GM21825 (cell line): ENCODE data around the gene RDH12.

Source experiments
- ATAC-seq: cut with Tn5 transposase; IDR thresholded peaks from one replicate; pipeline ENCODE4 v1.9.1; 2021; ENCODE audit warnings: mild to moderate bottlenecking, moderate library complexity; ENCODE audit not compliant: unreplicated experiment

Gene RDH12

DNA sequence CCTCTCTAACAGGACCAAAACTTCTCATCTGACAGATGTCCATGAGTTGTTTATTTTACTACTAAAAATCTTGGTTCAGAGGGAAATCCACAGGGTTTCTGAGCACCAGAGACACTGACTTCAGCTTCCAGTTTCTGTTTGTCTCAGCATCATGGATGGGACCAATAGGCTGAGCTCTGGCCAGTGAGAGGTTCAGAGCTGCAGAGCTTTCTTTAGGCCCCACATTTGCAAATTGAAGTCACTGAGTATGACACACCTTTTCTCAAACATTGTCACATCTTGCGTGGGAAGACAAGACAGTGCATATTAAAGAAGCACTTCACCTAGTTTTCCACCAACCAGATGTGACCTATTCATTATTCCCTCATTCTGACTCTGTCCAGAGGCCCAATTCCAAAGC lies 45.2 kb downstream of the RDH12 start:
- no peak for ATAC-seq

- ATAC-seq = no peak
Measured at GRCh38 chr14:67748312-67748711, 46.6 kb downstream of the RDH12 start.

GRCh38 chr14:67749341-67750084 lies 47.8 kb downstream of the RDH12 start:
- no peak for ATAC-seq

GRCh38 chr14:67756496-67756895 lies 54.8 kb downstream of the RDH12 start:
- ATAC-seq = no peak

- no peak for ATAC-seq
Measured at GRCh38 chr14:67757175-67757574, 55.5 kb downstream of the RDH12 start.

DNA sequence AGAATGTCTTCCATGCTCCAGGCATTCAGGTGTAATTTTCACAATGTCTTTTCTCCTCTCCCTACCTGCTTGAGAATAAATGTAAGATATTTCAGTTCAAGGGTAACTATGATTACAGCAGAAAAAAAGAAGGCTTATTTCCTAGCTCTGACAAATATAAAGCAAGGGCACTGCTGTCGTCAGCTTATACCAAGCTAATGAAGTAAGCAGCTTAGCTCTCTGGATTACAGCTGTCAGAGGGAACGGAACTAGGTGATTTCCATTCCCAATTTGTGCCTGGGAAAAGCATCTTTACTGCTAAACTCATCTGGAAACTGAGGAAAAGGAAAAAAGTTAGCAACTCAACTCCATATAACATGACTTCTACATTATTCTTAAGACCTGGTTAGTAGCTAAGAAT lies 58.2 kb downstream of the RDH12 start:
- ATAC-seq = no peak

DNA sequence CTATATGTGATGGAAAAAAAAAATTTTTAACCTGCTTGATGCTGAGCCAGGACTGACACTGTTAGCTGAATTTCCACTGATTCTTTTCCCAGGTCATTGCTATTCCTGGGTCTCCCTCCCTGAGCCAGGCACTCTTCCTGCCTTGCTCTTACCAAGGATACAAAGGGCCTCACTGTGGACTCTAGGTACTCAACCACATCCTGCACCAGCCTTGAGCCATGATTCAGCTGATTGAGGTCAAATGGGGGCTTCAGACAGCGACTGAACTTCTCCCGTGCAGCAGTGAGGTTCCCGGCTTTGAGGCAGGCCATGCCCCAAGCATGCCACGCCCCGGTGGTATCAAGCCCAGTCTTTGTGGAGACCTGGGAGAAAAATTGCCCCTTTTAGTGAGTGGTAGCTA lies 60.4 kb downstream of the RDH12 start:
- ATAC-seq = no peak

DNA sequence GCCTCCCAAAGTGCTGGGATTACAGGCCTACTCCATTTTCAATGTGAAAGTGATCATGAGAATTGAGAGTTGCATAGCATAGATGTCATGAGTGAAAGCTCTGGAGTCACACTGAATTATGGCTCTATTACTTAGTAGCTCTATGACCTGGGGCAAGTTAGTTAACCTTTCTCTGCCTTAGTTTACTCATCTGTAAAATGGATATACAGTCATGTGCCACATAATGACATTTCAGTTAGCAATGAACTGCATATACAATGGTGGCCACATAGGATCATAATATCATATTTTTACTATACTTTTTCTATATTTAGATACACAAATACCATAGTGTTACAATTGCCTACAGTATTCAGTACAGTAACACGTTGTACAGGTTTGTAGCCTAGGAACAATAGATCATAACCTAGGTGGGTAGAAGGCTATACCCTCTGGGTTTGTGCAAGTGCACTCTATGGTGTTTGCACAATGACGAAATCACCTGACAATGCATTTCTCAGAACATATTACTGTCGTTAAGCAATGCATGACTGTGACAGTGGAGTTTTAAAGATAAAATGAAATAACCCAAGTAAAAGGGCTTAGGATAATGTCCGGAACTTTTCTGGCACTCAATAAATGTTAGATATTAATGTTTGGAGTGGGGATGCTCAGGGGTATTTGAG lies 61.6 kb downstream of the RDH12 start:
- no peak for ATAC-seq

DNA sequence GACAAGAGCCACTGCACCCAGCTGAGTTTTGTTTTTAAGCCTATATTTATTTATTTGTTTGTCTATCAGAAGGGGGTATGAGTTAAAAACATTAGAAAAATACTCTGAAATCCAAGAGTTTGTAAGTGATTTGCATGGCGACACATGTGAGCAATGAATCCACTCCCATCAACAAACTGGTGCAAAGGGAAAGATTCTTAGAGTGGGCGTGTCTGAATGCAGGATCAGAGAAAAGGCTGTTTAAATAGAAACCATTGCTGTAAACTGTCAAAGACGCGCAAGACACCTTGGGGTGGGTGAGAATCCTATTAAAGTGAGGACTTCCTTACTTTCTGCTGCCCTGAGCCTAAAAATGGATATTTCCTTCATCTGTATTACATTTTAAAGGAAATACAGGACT lies 62.8 kb downstream of the RDH12 start:
- no peak for ATAC-seq

GRCh38 chr14:67765192-67765834 lies 63.6 kb downstream of the RDH12 start:
- ATAC-seq = no peak

- ATAC-seq = no peak
Measured at GRCh38 chr14:67766035-67766680, 64.5 kb downstream of the RDH12 start.

DNA sequence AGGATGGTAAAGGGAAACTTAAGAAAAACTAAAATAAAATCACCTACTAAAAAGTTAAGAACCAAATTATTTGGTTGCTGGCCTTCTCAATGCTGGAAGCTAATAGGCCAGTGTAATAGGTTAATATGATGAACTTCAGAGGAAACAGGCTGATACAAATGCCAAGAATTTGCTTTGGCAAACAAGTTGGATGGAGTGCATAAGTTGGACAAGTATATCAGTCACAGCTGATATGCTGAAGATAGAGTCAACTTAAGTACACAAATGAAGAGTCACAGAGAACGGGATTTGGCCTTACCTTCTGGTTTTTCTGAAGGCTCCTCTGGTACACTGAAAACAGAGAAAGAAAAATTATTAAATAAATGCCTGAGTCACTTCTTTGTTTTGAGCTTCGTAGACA lies 66.5 kb downstream of the RDH12 start:
- ATAC-seq = no peak

- no peak for ATAC-seq
Measured at GRCh38 chr14:67773844-67774377, 72.2 kb downstream of the RDH12 start.

GRCh38 chr14:67776653-67777322 lies 75.1 kb downstream of the RDH12 start:
- ATAC-seq = no peak

DNA sequence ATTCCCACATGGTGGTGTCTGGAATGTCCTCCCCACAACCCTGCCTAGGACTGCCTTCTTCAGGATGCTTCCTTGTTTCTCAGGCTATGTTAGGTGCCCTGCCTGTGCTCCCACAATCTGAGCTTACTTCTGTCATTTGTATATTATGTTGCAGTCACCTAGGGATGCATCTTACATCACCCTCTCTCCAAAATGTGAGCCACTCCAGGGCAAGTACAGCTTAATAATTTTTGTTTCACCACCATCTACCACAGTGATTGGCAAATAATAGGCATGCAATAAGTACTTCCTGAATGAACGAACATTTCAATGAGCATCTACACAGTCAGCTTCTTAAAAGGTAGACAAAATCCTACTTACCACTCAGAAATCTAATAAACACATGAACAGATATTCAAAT lies 77.1 kb downstream of the RDH12 start:
- ATAC-seq = no peak

- ATAC-seq = no peak
Measured at GRCh38 chr14:67782090-67782489, 80.4 kb downstream of the RDH12 start.
